Tibial nerve (tissue), 4 donors: ENCODE data around the gene LYPD6.

Experiments used
- EP300 ChIP-seq, 2 donors: sonication (generic); formaldehyde crosslinking; IDR thresholded peaks; one replicate each; pipeline ENCODE4 v1.6.1; 2017; ENCODE audit warnings: antibody characterized with exemption in 2 of 2, mild to moderate bottlenecking in 1 of 2
- POLR2A ChIP-seq, 2 donors: fragments of 450-650 bp; IDR thresholded peaks; one replicate each; pipeline ENCODE4 v1.6.1; 2017; ENCODE audit warnings: antibody characterized with exemption in 2 of 2, mild to moderate bottlenecking in 2 of 2, moderate library complexity in 2 of 2
- TF ChIP-seq, protein P1 (sequence below), 5 experiments: fragments of 200-600 bp in 3 of 5; fragments of 450-650 bp in 2 of 5; sonication (generic) in 3 of 5; IDR thresholded peaks; one replicate each; pipeline ENCODE4 v1.5.1; 2016 to 2019; ENCODE audit warnings: antibody characterized with exemption in 5 of 5, mild to moderate bottlenecking in 3 of 5, moderate library complexity in 2 of 5

DNA sequence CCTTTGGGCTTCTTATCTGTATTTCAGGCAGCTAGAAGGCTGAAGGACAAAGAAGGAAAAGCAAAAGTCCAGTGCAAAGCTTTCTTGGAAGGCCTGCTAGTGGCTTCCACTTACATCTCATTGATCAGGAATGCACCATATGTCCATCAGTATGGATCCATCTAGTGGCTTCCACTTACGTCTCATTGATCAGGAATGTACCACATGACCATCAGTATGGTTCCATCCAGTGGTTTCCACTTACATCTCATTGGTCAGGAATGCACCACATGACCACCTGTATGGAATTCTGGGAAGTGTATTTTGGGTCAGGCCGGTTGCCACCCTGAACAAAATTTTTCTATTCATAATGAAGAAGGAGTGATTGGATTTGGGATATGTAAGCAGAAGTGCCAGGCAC lies 70.6 kb downstream of the LYPD6 start:
- TF ChIP-seq POLR2A (IDR thresholded peaks at IDR 0.05) (no peak), EP300 (IDR thresholded peaks at IDR 0.05) (no peak)
- TF ChIP-seq, protein P1, sequence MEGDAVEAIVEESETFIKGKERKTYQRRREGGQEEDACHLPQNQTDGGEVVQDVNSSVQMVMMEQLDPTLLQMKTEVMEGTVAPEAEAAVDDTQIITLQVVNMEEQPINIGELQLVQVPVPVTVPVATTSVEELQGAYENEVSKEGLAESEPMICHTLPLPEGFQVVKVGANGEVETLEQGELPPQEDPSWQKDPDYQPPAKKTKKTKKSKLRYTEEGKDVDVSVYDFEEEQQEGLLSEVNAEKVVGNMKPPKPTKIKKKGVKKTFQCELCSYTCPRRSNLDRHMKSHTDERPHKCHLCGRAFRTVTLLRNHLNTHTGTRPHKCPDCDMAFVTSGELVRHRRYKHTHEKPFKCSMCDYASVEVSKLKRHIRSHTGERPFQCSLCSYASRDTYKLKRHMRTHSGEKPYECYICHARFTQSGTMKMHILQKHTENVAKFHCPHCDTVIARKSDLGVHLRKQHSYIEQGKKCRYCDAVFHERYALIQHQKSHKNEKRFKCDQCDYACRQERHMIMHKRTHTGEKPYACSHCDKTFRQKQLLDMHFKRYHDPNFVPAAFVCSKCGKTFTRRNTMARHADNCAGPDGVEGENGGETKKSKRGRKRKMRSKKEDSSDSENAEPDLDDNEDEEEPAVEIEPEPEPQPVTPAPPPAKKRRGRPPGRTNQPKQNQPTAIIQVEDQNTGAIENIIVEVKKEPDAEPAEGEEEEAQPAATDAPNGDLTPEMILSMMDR (IDR thresholded peaks at IDR 0.05), result no peak
